Measurements from ENCODE around the gene CDH4. TPM values are rescaled to one million over a fixed set of nuclear protein-coding genes. Genes with fewer than 3 reads are reported as not detected.
A peak's percentile ranks its signal among the peaks of the same experiment; 100 is the strongest.

Gene CDH4
- total RNA-seq, 1 donor from 2014 or later: not detected

DNA sequence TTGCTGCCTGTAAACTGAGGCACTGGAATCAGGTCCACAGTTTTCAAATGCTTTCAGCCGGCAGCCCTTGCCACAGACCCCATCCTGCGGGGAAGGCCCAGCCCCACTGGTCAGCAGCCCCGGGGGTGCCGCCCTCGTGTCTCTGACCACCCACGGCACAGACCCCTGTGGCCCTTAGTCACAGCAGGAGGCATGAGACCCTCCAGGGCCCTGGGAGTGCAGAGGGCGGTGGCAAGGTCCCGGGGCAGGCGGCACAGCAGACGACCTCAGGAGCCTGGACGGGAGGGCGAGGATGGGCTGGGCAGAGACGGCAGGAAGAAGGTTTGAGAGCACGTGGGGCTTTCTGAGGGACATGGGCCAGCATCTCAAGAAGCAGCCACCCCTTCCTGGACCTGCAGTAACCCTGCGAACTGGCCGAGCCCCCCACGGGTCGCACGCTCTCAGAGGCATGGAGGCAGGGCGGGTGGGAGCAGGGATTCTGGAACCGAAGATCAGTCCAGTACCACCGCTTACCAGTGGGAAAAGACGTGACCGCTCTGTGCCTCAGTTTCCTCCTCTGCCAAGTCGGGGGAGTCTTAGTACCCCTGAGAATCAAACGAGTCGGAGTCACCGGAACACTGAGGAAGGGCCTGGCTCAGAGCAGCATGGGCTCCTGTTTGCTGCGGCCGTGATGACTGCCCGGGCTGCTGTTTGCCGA lies 672.9 kb downstream of the CDH4 start:
- ATAC-seq (no peak), DNase-seq (ENCODE audit: low spot score) (no peak)

DNA sequence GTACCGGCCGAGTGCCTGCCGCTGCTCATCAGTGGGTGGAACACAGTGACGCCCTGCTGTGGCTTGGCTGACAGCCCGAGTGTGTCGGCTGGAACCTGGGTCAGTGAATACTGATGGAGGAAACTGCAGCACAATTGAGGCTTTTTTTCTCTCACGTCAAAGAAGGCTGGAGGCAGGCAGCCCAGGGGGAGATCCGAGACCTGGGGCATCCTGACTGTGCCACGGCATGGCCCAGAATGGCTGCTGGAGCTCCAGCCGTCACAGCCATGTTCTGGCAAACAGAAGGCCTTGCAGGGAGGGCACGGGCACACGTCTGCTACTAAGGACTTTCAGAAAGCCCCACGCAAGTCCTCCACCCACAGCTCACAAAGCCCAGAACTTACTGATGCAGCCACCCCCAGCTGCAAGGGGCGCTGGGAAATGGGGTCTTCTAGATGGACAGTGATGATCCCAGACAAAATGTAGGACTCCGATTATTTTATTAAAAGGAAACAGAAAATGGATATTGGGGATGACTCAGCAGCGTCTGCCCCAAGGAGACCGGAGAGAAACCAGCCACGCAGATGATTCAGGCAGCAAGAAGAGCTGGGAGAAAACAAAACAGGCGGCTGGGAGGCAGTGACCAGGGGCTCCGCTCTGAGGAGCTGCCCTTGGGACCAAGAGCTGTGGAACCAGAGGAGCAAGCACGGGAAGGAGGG lies 673.6 kb downstream of the CDH4 start:
- ATAC-seq (no peak), DNase-seq (ENCODE audit: low spot score) (no peak)

DNA sequence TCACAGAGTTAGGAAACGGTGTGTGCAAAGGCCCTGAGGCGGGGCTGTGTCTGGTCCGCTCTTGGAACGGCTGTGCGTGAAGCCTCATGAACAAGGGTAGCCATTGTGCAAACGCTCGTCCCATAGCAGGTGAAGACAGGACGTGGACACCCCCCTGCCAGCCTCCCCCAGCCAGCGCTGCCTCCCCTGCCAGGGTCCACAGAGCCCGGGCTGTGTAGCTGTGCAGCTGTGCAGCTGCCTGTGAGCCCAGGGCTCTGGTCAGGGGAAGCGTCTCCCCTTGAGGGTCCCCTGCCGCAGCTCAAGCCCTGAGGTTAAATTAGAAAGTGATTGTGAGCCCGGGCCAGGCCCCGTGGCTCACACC lies 674.2 kb downstream of the CDH4 start:
- DNase-seq (ENCODE audit: low spot score) (no peak), ATAC-seq (no peak)

DNA sequence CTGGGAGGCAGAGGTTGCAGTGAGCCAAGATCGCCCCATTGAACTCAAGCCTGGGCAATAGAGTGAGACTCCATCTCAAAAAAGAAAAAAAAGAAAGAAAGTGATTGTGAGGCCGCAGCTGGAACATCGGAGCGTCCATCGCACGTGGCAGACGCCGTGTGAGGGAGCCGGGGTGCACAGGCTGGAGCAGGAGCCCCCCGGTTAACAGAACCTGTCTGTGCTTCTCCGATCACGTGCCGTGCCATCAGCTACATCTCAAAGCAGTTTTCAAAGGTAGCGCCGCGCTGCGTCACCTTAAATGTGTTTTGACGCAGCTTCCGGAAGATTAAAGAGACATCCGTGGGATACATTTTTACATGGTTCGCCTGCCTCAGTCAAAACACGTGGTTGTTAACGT lies 674.7 kb downstream of the CDH4 start:
- ATAC-seq: no peak
- no peak for DNase-seq (ENCODE audit: low spot score)

DNA sequence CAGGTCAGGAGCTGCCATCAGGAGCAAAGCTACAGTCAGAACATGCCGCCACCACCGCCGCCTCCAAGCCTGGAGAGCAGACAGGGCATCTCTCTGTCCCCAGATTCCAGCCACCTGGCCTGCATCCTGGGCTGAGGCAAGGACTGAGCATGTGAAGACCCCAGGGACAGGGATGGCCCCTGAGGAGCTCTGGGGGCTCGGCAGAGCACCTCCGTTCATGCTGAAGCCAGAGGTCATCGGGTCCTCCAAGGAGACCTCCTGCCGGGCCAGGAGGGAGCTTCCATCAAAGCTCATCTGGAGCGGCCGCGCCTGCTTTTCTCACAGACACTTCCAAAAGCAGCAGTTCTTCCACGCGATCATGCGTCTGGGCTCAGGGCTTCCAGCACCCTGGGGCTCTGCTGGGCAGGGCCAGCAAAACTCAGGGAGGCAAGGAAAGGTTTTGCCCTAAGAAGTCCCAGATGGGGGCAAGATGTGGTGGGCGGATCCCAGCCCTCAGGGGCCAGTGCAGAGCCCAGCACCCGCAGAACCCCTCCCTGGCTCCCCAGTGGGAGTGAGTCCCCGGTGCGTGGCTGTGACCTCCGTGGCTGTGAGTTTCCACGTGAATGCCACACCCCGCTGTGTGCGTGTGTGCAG lies 675.2 kb downstream of the CDH4 start:
- no peak for DNase-seq (ENCODE audit: low spot score)
- ATAC-seq: no peak

DNA sequence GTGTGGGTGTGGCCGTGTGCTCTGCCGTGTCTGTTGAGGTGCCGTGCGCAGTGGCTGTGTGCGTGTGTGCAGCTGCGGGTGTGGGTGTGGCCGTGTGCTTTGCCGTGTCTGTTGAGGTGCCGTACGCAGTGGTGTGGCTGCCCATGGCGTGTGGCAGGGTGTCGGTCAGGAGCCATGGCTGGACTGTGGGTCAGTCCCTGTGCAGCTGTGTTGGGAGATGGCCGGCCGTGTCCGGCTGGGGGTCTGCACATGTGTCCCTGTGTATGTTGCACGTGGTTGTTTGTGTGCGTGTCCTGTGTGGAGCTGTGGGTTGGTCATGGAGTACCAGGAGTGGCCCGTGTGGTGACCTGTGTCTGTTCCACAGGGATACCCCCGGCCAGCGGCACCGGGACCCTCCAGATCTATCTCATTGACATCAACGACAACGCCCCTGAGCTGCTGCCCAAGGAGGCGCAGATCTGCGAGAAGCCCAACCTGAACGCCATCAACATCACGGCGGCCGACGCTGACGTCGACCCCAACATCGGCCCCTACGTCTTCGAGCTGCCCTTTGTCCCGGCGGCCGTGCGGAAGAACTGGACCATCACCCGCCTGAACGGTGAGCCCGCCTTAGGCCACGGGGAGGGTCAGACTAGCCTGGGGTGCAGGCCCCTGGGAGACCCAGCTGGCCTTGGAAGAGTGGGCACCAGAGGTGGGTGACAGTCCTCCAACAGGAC lies 675.9 kb downstream of the CDH4 start:
- ATAC-seq: no peak
- DNase-seq (ENCODE audit: low spot score): no peak

DNA sequence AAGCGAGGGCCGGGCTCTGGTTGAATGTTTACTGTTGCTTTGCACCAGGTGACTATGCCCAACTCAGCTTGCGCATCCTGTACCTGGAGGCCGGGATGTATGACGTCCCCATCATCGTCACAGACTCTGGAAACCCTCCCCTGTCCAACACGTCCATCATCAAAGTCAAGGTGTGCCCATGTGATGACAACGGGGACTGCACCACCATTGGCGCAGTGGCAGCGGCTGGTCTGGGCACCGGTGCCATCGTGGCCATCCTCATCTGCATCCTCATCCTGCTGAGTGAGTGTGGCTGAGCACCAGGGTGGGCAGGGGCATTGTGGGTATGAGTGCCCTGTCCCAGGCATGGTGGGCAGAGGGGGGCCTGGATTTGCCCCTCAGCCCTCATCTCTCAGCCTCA lies 677.5 kb downstream of the CDH4 start:
- ATAC-seq (no peak), DNase-seq (ENCODE audit: low spot score) (no peak)

DNA sequence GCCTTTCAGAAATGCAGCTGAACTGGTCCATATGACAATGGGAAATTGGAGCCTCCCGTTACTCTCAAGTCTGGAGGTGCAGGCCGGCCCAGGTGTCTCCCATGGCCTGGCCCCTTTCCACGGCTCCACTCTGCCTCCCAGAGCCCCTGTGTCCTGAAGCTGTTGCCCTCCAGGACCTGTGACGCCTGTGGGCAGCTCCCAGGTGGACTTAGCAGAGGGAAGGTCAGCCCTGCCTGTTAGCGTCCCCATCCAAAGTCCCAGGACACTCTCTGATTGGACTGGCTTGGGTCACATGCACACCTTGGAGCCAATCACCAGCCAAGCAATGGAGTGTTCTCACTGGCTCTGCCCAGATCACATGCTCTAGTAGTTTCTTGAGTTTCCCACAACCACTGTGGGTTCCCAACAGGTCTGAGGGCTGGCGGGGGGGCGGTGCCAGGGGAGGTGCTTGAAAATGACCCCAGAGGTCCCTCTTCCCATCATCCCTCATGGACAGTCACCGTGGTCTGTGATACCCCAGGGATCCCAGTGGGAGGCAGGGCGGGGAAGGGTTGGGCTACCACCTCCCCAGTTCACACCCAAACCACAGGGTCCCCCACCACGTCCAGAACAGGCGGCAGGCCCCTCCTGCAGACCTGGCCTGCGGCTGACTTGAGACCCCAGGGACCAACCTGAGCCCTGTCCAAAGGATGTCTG lies 678.1 kb downstream of the CDH4 start:
- no peak for ATAC-seq
- DNase-seq (ENCODE audit: low spot score): no peak

DNA sequence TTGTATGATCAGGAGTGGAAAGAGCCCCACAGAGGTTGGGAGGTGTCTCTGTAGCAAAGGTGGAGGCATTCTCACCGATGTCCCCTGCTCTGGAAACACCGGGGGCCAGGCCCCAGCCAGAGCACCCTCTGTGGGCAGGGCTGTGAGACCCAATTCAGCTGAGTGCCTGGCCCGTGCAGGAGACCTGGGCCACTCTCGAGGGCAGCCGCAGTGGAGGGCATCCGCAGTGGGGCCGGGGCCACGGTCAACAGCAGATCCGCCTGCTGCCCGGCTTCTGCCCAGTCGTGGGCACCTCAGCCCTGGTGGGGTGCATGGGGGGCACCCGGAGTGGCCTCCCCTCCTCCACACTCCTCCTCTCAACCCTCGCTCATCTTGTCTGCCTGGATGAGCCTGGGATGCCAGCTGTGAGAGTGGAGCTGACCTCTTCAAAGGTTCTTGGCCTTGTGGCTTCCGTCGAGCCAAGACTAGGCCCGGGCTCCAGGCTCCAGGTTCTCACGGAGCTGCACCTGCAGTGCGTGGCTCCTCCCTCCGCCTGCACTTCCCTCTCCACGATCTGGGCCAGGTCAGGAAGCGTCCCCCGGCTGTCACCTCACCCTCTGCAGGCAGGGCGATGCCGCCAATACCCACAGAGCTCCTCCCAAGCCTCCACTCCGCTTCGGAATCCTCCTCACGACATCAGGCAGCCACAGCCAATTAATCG lies 678.9 kb downstream of the CDH4 start:
- ATAC-seq (no peak), DNase-seq (ENCODE audit: low spot score) (no peak)

DNA sequence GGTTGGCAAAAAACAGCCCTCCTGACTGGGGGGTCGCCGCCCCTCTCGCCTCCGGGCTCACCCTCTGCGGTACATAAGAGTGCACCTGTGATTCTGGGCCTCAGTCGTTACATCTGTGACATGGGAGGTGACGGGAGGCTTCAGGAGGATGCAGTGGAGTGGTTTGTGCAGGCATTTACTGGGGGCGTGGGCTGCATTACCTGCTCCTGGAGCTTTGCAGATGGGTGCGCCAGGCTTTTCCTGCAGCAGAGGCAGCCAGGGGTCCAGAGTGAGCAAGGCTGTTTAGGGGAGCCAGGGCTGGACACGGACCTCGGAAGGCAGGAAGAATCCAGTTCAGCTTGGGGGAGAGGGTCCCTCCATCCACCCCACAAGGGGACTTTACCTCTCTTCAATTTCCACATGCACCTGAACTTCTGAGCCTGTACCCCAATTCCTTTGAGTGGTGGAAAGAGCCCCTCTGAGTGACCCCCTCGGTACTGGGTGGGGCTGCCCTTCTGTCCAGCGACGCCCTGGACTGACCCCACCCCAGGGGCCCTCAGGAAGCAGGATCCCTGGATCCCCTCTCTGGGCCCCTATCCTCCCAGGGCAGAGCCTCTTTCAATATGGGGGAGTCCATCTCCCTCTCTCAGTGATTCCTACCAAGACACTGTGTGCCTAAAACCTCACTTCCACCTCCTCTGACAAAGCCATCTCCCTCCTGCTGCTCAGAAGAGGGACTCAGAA lies 679.6 kb downstream of the CDH4 start:
- ATAC-seq (no peak), DNase-seq (ENCODE audit: low spot score) (no peak)

DNA sequence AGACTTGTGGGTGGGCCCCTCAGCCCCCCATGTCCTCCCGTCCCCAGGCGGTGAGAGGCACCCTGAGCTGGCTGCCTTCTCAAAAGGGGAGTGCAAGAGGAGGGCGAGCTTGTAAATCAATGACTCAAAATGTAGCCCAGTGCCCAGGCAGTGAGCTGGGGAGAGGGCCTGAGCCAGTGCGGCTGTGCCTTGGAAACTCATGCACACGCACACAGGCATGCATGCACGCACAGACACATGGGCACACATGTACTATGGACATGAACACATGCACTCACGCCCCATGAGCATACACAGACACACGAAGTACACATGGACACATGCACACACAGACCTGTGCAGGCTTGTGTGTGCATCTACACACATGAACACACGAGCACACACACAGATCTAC lies 680.1 kb downstream of the CDH4 start:
- ATAC-seq (no peak), DNase-seq (ENCODE audit: low spot score) (no peak)

DNA sequence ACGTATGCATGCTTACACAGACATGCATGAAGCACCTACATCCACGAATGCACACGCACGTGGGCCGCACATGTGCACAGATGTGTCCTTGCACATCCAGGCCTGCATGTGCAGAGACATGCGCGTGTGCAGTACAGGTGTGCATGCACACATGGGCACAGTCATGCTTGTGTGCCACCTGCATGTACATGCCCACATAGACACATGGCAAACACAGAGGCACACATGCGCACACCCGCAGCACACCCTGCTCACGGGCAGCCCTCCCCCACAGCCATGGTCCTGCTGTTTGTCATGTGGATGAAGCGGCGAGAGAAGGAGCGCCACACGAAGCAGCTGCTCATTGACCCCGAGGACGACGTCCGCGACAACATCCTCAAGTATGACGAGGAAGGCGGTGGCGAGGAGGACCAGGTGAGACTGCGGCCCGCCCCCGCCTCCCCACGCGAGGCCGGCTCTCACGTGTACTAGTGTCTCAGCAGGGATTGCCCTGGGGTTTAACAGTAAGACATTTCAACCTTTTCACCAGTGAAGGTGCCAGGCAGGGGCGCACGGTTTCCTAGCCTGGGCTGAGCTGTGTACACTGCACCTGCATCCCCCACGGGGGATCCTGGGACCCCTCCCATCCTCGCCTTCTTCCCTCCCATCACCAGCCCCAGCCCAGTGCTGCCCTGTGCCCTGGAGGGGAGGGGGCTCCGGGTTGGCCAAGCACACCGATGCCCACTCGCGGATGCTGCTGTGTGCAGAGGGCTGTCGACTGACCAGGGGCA lies 680.8 kb downstream of the CDH4 start:
- ATAC-seq (no peak), DNase-seq (ENCODE audit: low spot score) (peak; percentile 37)

DNA sequence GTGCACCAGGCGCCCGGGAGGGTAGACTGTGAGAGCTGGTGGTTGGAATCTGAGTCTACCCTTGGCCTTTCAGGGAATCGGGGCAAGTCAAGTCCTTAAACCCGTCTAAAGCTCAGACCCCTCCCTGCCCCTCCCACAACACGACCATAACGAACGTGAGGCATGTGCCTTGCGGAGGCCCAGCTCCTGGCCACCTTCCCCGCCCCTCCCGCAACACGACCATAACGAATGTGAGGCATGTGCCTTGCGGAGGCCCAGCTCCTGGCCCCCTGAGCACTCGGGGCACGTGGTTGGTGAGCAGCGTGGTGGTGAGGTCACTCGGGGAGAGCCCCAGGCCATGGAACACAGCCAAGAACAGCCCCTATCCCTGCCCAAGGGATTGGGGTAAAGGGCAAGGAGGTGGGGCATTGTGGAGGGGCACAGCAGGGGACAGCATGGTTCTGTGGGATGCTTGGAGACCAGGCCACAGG lies 681.5 kb downstream of the CDH4 start:
- no peak for DNase-seq (ENCODE audit: low spot score)
- ATAC-seq: no peak

DNA sequence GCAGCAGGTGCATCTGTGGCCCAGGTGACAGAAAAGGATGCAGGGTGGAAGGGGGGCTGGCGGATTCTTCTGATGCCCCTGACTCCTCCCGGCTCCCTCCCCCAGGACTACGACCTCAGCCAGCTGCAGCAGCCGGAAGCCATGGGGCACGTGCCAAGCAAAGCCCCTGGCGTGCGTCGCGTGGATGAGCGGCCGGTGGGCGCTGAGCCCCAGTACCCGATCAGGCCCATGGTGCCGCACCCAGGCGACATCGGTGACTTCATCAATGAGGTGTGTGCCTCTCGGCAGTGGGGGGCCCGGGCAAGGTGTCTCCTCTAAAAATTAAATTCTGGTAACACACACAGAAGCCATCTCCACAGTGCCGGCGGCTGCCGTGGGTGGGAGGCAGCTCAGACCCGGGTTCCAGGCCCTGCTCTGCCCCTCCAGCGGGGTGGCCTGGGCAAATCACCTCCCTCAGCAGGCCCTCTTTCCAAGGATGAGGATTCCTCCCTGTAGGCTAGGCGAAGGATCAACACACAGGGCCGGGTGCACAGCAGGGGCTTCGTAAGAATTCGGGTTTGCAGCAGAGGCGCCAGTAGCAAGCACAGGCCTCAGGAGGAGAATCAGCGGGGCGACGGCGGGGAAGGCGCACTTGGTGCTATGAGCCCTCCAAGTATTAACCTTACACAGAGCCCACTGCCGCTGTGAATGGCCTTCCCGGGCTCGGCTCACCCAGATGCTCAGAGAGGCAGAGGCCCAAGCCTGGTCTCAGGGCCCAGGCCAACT lies 682.1 kb downstream of the CDH4 start:
- DNase-seq (ENCODE audit: low spot score) (peak; percentile 39), ATAC-seq (no peak)

DNA sequence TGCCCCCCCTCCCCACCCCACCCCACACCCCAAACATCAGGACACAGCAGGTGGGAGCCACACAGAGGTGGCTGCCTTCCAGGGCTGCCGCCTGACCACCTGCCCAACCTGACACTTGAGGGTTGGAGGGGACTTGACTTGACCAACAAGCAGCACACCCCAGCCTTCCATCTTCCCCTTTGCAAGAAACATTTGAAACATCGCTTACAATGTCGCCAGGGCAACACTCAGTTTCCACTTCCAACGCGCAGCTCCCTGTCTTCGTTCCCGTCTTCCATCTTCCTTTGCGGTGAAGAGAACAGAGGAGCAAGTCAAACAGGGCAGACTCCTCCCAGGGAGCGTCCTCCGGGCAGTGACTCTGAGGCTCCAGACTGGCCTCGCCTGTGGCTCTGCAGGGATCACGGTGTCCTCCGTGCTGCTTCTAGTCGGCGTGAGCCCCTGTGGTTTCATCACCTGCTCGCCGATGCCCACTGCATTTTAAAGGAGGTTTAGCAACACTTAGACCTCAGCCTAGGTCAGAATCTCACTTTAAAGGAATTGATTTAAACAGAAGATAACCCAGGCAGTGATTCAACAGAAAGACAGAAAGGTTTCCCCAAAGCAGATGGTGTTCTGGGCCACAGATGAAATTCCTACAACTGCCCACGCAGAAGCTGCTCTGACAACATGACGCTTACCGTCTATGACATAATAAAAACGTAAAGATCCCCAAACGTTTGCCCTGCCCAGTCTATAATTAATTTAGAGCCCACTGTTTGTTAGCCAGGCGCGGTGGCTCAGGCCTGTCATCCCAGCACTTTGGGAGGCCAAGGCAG lies 682.9 kb downstream of the CDH4 start:
- DNase-seq (ENCODE audit: low spot score) (peak; percentile 10), ATAC-seq (no peak)

DNA sequence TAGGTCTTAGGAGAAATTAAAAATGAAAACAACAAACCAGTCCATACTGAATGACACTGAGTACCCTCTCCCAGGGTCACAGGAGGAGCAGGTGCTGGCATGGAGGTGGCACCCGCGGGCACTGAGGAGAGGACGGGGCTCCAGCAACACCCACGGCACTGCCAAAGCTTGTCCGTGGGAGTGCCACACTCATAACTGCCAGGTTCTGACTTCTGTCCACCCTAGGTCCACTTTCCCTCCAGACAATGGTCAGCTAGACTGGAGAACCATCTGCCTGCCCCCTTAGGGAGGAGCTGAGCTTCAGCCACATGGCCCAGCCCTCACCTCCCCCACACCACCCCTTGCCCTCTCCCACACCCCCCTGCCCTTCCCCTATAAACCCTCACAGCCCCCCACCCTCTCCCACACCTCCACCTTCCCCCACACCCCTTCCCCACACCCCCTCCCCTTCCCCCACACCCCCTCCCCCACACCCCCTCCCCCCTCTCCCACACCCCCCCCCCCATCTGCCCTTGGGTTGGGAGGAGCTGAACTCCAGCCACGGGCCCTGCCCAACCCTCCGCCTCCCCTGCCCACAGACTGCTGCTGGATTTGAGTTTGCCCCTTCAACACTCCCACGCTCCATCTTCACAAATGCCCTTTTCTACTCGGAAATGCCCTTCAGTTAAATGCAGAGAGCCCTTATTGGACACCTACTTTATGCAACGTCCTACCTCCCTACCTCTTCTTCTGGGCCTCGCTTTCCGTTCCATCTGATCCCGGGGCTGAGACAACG lies 684.1 kb downstream of the CDH4 start:
- peak; percentile 18 for DNase-seq (ENCODE audit: low spot score)
- ATAC-seq: no peak

DNA sequence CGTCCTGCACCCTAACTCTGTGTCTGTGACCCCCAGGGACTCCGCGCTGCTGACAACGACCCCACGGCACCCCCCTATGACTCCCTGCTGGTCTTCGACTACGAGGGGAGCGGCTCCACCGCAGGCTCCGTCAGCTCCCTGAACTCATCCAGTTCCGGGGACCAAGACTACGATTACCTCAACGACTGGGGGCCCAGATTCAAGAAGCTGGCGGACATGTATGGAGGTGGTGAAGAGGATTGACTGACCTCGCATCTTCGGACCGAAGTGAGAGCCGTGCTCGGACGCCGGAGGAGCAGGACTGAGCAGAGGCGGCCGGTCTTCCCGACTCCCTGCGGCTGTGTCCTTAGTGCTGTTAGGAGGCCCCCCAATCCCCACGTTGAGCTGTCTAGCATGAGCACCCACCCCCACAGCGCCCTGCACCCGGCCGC lies 684.7 kb downstream of the CDH4 start:
- DNase-seq (ENCODE audit: low spot score) (peak; percentile 26), ATAC-seq (no peak)
